Tibial nerve (tissue), 4 donors: ENCODE data around the gene WDR5B. TPM values are rescaled to one million over a fixed set of nuclear protein-coding genes. Genes with fewer than 3 reads are reported as not detected.
A peak's percentile ranks its signal among the peaks of the same experiment; 100 is the strongest.

Experiments used
- DNase-seq, 2 donors: peaks; one replicate each; pipeline ENCODE4 v3.0.0-alpha.2; 2019; ENCODE audit warnings: low spot score in 2 of 2
- H3K27ac ChIP-seq, 4 donors: fragments of 200-600 bp; sonication (generic) in 3 of 4; one replicate each; pipeline ENCODE4 v1.5.1; 2017 to 2019; ENCODE audit warnings: mild to moderate bottlenecking in 1 of 4
- H3K27me3 ChIP-seq, 2 donors: fragments of 200-600 bp; sonication (generic) in 1 of 2; one replicate each; pipeline versions ENCODE4 v1.5.1 to v1.6.0; 2017 to 2019
- H3K36me3 ChIP-seq, 3 donors: fragments of 200-600 bp; sonication (generic); one replicate each; pipeline ENCODE4 v1.5.1; 2018 to 2019
- H3K4me1 ChIP-seq, 4 donors: fragments of 200-600 bp; sonication (generic) in 3 of 4; one replicate each; pipeline ENCODE4 v1.5.1; 2017 to 2019
- H3K4me3 ChIP-seq, 4 donors: fragments of 200-600 bp; sonication (generic) in 3 of 4; one replicate each; pipeline ENCODE4 v1.5.1; 2017 to 2019; ENCODE audit warnings: mild to moderate bottlenecking in 1 of 4, moderate library complexity in 1 of 4
- H3K9me3 ChIP-seq, 4 donors: fragments of 200-600 bp; sonication (generic) in 3 of 4; one replicate each; pipeline ENCODE4 v1.5.1; 2017 to 2019
- EP300 ChIP-seq, 2 donors: sonication (generic); formaldehyde crosslinking; IDR thresholded peaks; one replicate each; pipeline ENCODE4 v1.6.1; 2017; ENCODE audit warnings: antibody characterized with exemption in 2 of 2, mild to moderate bottlenecking in 1 of 2
- POLR2A ChIP-seq, 2 donors: fragments of 450-650 bp; IDR thresholded peaks; one replicate each; pipeline ENCODE4 v1.6.1; 2017; ENCODE audit warnings: antibody characterized with exemption in 2 of 2, mild to moderate bottlenecking in 2 of 2, moderate library complexity in 2 of 2
- WGBS, 2 donors: methylation state at CpG; one replicate each; pipeline ENCODE4 v1.1.5; 2018; 5-methylcytosine and 5-hydroxymethylcytosine counted together
- total RNA-seq, 4 donors: library from RNA; depleted of rRNA; stranded (reverse); fragments of >200 nt; gene quantifications; one replicate each; pipeline ENCODE4 v1.1.0, GENCODE V29; 2016
- TF ChIP-seq, protein P1 (sequence below), 5 experiments: fragments of 200-600 bp in 3 of 5; fragments of 450-650 bp in 2 of 5; sonication (generic) in 3 of 5; IDR thresholded peaks; one replicate each; pipeline ENCODE4 v1.5.1; 2016 to 2019; ENCODE audit warnings: antibody characterized with exemption in 5 of 5, mild to moderate bottlenecking in 3 of 5, moderate library complexity in 2 of 5

Gene WDR5B
- total RNA-seq = 1 to 10 TPM; 4.4 to 5.1 (median 4.8) TPM

DNA sequence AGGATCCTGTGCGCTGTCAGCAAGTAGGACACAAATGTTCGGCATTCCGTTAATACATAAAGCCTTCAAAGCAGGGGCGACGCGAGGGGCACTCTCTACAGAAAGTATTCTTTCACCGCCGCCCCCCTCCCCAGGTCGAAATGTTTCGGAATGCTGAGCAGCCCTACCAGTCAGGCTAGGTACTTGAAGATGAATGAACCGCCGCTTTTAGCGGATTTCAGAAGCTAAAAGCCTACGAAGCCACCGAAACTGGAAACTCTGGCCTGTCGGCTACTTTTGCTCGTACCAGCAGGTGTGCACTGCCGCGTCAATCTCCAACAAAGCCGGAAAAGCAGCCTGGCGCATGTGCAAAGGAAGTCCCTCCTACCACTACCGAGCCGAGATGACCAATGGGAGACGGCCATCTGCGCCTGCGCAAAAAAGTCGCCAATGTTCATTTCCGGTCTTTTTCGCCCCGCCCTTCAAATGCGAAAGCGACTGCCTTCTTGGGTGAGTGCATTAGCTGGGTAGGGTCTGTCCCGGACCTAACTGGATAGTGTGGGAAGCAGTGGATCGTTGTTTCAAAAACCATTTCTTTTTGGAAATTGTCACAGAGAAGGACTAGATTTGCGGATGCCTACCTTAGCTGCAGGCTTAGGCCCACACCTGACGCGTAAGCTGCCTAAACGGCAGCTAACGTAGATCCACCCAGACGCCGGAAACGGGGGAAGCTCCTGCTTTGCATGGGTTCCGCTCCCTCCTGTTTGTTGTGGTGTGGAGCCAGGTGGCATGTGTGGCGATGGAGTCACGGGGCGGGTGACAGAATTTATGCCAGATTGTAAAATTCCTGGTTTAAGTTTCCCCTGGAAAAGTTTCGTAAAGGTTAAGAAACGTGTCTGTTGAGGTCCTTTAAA, at the start of gene WDR5B:
Gene WDR5B, minus strand, starts transcription at position 301 of the 893 bp plus-strand sequence. CDS start 534 bp downstream, outside the sequence.
- DNase-seq = peak; percentile 94 to 98
- Histone ChIP-seq H3K27ac (peak within 1 kb of the TSS; percentile 55 to 94 (median 88)), H3K4me1 (peaks cover 0 to 43% (median 23%) of the 10 kb centered on the region in 4 donors), H3K36me3 (peaks cover 0 to 15% (median 0%) of the 10 kb centered on the region in 3 donors), H3K9me3 (no peaks in the 10 kb centered on the region), H3K4me3 (peak within 1 kb of the TSS; percentile 47 to 94 (median 76)), H3K27me3 (no peaks in the 10 kb centered on the region)
- TF ChIP-seq POLR2A (IDR thresholded peaks at IDR 0.05) = peak; percentile 75 to 76
- peak; percentile 83 to 97 for TF ChIP-seq EP300 (IDR thresholded peaks at IDR 0.05)
- TF ChIP-seq, protein P1, sequence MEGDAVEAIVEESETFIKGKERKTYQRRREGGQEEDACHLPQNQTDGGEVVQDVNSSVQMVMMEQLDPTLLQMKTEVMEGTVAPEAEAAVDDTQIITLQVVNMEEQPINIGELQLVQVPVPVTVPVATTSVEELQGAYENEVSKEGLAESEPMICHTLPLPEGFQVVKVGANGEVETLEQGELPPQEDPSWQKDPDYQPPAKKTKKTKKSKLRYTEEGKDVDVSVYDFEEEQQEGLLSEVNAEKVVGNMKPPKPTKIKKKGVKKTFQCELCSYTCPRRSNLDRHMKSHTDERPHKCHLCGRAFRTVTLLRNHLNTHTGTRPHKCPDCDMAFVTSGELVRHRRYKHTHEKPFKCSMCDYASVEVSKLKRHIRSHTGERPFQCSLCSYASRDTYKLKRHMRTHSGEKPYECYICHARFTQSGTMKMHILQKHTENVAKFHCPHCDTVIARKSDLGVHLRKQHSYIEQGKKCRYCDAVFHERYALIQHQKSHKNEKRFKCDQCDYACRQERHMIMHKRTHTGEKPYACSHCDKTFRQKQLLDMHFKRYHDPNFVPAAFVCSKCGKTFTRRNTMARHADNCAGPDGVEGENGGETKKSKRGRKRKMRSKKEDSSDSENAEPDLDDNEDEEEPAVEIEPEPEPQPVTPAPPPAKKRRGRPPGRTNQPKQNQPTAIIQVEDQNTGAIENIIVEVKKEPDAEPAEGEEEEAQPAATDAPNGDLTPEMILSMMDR (IDR thresholded peaks at IDR 0.05) = peak in 1 of 5 experiments; percentile 38
- WGBS, 2 donors = 0 to 2% methylated on average over 48 of the region's 48 CpGs

DNA sequence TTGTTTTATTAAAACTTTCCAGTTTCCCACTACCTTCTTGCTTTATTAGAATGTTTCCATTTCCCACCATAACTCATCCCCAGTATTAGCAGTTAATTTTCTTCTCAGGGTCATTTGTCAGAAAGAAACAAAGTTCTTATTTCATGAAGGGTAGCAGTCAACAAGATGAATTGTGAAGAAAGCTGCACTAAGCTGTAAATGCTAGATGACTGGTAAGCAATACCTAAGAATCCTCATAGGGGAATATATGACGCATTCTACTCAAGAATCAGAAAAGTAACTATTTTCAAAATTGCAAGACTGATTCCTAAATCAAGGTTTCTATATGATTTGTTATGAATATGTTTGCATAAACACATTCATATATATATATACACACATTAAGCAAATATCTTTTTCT, 48.8 kb upstream of the WDR5B start:
- WGBS, 2 donors = 98 to 100% methylated on average over 1 of the region's 1 CpG
- no peaks in the 10 kb centered on the region for H3K27me3 ChIP-seq
- no peak overlapping the region for H3K27ac ChIP-seq
- H3K4me1 ChIP-seq = peaks cover 0 to 13% (median 0%) of the 10 kb centered on the region in 4 donors
- TF ChIP-seq, protein P1 (IDR thresholded peaks at IDR 0.05) = no peak
- TF ChIP-seq POLR2A (IDR thresholded peaks at IDR 0.05) = no peak
- TF ChIP-seq EP300 (IDR thresholded peaks at IDR 0.05) = no peak
- H3K9me3 ChIP-seq = no peaks in the 10 kb centered on the region
- DNase-seq = no peak
- no peak overlapping the region for H3K4me3 ChIP-seq
- peaks cover 0 to 55% (median 4%) of the 10 kb centered on the region in 3 donors for H3K36me3 ChIP-seq

DNA sequence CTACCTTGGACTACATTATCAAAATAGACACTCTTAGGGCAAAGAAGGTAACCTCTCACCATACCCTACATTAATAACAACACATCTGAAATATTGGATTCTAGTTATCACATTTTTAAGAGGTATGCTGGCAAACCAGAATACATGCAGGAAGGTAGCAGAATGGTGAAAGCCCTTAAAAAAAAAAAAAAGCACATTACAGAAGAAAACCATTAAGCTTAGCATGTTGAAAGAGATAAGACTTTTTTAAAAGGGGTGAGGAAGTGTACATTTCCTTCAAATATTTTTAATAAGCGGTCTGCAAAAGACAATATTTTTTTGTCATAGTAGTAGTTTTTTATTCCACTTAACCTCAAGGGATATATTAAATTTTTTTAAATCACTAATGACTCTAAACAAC, 46.5 kb upstream of the WDR5B start:
- peaks cover 0 to 74% (median 0%) of the 10 kb centered on the region in 3 donors for H3K36me3 ChIP-seq
- no peak for DNase-seq
- no peak overlapping the region for H3K4me3 ChIP-seq
- peaks cover 0 to 4% (median 0%) of the 10 kb centered on the region in 4 donors for H3K4me1 ChIP-seq
- WGBS, 2 donors = 89 to 92% methylated on average over 1 of the region's 1 CpG
- no peak overlapping the region for H3K27ac ChIP-seq
- H3K9me3 ChIP-seq = no peaks in the 10 kb centered on the region
- H3K27me3 ChIP-seq = no peaks in the 10 kb centered on the region
- TF ChIP-seq, protein P1 (IDR thresholded peaks at IDR 0.05) = no peak
- TF ChIP-seq EP300 (IDR thresholded peaks at IDR 0.05) = no peak
- no peak for TF ChIP-seq POLR2A (IDR thresholded peaks at IDR 0.05)

DNA sequence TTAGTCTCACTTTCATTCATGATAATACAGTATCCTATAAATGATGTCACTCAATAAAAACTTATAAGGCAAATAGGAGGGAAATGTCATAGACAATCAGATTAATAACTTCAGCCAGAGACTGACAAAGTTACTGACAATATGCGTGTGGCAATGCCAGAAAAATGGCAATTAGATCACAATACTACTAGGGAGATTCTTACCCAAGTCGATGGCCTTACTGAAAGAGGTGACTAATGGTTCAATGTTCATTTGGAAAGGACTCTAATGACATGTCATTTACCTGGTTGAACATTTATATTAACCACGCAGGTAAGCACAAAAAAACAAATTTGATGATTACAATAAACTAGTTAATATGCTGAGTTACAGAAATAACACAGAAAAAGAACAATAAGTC, 45.9 kb upstream of the WDR5B start:
- H3K9me3 ChIP-seq = no peaks in the 10 kb centered on the region
- 87 to 89% methylated on average over 3 of the region's 3 CpGs for WGBS, 2 donors
- H3K4me1 ChIP-seq = peaks cover 0 to 4% (median 0%) of the 10 kb centered on the region in 4 donors
- no peak overlapping the region for H3K4me3 ChIP-seq
- DNase-seq = no peak
- no peak overlapping the region for H3K27ac ChIP-seq
- peaks cover 0 to 77% (median 0%) of the 10 kb centered on the region in 3 donors for H3K36me3 ChIP-seq
- H3K27me3 ChIP-seq = no peaks in the 10 kb centered on the region
- no peak for TF ChIP-seq POLR2A (IDR thresholded peaks at IDR 0.05)
- TF ChIP-seq EP300 (IDR thresholded peaks at IDR 0.05) = no peak
- TF ChIP-seq, protein P1 (IDR thresholded peaks at IDR 0.05) = no peak

DNA sequence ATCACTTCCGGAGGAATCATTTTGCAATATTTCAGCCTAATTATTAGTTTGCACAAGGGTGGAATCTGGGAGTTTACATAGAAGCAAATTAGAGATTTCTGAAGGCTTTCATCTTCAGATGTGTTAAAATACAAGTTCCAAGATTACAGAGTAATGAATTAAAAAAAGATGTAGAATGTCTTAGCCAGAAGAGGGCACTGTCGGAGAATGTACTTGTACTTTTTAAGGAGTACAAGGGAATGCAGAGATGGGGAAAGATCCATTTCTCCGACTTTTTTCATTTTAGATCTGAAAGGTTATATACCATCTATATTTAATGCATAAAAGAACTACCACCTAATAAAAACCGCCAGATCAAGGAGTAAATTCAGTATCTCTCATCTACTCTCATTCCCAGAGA, 43.1 kb upstream of the WDR5B start:
- H3K4me1 ChIP-seq = peaks cover 0 to 4% (median 0%) of the 10 kb centered on the region in 4 donors
- no peaks in the 10 kb centered on the region for H3K27me3 ChIP-seq
- no peak for TF ChIP-seq EP300 (IDR thresholded peaks at IDR 0.05)
- TF ChIP-seq, protein P1 (IDR thresholded peaks at IDR 0.05) = peak in 4 of 5 experiments; percentile 6 to 33 (median 19)
- TF ChIP-seq POLR2A (IDR thresholded peaks at IDR 0.05) = no peak
- H3K9me3 ChIP-seq = no peaks in the 10 kb centered on the region
- WGBS, 2 donors = 57 to 59% methylated on average over 4 of the region's 4 CpGs
- H3K27ac ChIP-seq = no peak overlapping the region
- H3K4me3 ChIP-seq = no peak overlapping the region
- DNase-seq = no peak
- peaks cover 0 to 72% (median 0%) of the 10 kb centered on the region in 3 donors for H3K36me3 ChIP-seq
